Dermis blood vessel endothelial cell (primary cell): Measurements from ENCODE around the gene ZNF200. TPM values are rescaled to one million over a fixed set of nuclear protein-coding genes. Genes with fewer than 3 reads are reported as not detected.
"Not testable (repeated sequence)": the region's sequence is repeated elsewhere in the genome, so short reads cannot be mapped to it uniquely, and the experiment has no call there.

Experiments
- DNase-seq: peaks from one replicate; pipeline ENCODE4 v3.0.0; 2010
- total RNA-seq: library from RNA; depleted of rRNA; stranded (reverse); fragments of >200 nt; gene quantifications from 2 replicates; pipeline ENCODE4 v1.2.3, GENCODE V29; 2014

The ZNF200 gene
- total RNA-seq, result 11.2 and 11.6 TPM in 2 replicates

GRCh38 chr16:3234857-3235561, at the start of gene ZNF200:
ZNF200 (minus strand) TSS chr16:3235158; CDS start chr16:3233755, 1,403 bp downstream.
- peak; percentile 97 for DNase-seq

GRCh38 chr16:3283543-3284447, 48.8 kb upstream of the ZNF200 start:
- peak; percentile 7 for DNase-seq

- DNase-seq, result peak; percentile 99
These were observed 48.0 kb upstream of the ZNF200 start, which contains the start of gene ZNF263 for GRCh38 chr16:3282730-3283542. ZNF263 (plus strand) TSS chr16:3283491; CDS start chr16:3283819, 328 bp downstream.

- peak; percentile 82 for DNase-seq
These were observed 47.3 kb upstream of the ZNF200 start for GRCh38 chr16:3282103-3282729.

GRCh38 chr16:3281222-3281820, 46.4 kb upstream of the ZNF200 start:
- DNase-seq, result no peak

GRCh38 chr16:3276679-3277078, 41.7 kb upstream of the ZNF200 start:
- no peak for DNase-seq

- no peak for DNase-seq
These were observed 40.0 kb upstream of the ZNF200 start for GRCh38 chr16:3274947-3275346.

- no peak for DNase-seq
These were observed 39.5 kb upstream of the ZNF200 start for GRCh38 chr16:3274490-3274889.

- not testable (repeated sequence) for DNase-seq
These were observed 36.3 kb upstream of the ZNF200 start for GRCh38 chr16:3271281-3271680.

GRCh38 chr16:3270718-3271117, 35.8 kb upstream of the ZNF200 start:
- DNase-seq, result not testable (repeated sequence)

- DNase-seq, result no peak
These were observed 33.3 kb upstream of the ZNF200 start for GRCh38 chr16:3268294-3268693.

- peak; percentile 67 for DNase-seq
These were observed 32.0 kb upstream of the ZNF200 start for GRCh38 chr16:3266873-3267537.

- peak; percentile 99 for DNase-seq
These were observed 29.4 kb upstream of the ZNF200 start for GRCh38 chr16:3264137-3265036.

- no peak for DNase-seq
These were observed 27.6 kb upstream of the ZNF200 start for GRCh38 chr16:3262517-3262916.

- DNase-seq, result no peak
These were observed 24.9 kb upstream of the ZNF200 start for GRCh38 chr16:3259836-3260235.

- no peak for DNase-seq
These were observed 22.0 kb upstream of the ZNF200 start for GRCh38 chr16:3256866-3257465.

- no peak for DNase-seq
These were observed 21.3 kb upstream of the ZNF200 start, which contains the start of gene MEFV for GRCh38 chr16:3256146-3256865. MEFV (minus strand) TSS chr16:3256633; CDS start chr16:3256587, 46 bp downstream.

- DNase-seq, result no peak
These were observed 19.4 kb upstream of the ZNF200 start for GRCh38 chr16:3254309-3254708.

- no peak for DNase-seq
These were observed 18.0 kb upstream of the ZNF200 start for GRCh38 chr16:3252967-3253366.
